ENCODE measurements around the gene EPDR1.

EPDR1 gene

DNA sequence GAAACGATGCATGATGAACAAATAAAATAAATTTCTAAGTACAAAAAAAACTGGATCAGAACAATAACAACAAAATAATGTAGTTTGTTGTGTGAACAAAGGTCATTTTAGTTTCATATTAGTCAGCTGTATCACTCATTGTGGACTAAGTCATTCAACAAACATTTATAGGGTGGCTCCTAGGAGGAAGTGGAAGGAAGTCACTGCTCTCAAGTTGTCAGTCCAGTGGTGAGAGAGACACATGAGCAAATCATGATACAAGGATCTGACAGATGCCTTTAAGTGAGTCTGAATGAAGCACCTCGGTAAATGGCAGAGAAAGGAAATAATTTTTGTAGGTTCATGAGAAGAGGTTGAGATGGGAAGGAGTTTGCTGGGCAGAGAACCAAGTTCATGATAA lies 56.8 kb downstream of the EPDR1 start:
- no peak for DNase-seq (ENCODE audit: low read depth)

- DNase-seq (ENCODE audit: low read depth) = no peak
These were observed 61.2 kb downstream of the EPDR1 start for GRCh38 chr7:37981664-37982063.

- no peak for DNase-seq (ENCODE audit: low read depth)
These were observed 62.0 kb downstream of the EPDR1 start for GRCh38 chr7:37982423-37982822.

DNA sequence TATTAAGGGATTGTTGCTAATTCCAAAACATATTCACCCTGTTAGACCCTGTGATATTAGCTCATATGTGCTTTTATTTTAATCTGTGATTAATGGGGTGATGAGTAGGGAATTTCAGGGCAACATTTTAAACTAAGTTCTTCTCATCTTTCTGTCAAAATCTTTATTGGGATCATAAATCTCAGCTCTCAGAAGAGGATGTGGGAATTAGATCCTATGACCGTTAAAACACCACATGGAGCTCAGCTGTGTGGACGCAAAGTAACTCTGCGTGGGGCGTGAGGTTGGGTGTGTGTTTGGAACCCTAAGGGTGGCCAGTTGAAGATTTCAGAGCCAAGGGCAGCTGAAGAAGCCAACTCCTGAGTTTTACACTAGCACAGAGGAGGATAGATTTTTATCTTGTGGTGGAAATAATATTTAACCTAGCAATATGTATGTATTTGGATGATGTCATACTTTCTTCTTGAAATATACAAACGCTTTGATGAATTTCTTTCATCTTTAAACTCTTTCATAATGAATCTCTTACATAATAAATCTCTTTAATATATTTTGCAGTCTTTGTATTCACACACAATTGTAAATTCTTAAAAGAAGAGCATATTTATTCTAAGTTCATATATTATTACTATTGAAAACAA lies 64.4 kb downstream of the EPDR1 start:
- DNase-seq (ENCODE audit: low read depth) = no peak

- DNase-seq (ENCODE audit: low read depth) = no peak
These were observed 66.5 kb downstream of the EPDR1 start for GRCh38 chr7:37986908-37987330.

- DNase-seq (ENCODE audit: low read depth) = no peak
These were observed 67.3 kb downstream of the EPDR1 start for GRCh38 chr7:37987732-37988131.

GRCh38 chr7:37988721-37989650 lies 68.5 kb downstream of the EPDR1 start:
- no peak for DNase-seq (ENCODE audit: low read depth)

DNA sequence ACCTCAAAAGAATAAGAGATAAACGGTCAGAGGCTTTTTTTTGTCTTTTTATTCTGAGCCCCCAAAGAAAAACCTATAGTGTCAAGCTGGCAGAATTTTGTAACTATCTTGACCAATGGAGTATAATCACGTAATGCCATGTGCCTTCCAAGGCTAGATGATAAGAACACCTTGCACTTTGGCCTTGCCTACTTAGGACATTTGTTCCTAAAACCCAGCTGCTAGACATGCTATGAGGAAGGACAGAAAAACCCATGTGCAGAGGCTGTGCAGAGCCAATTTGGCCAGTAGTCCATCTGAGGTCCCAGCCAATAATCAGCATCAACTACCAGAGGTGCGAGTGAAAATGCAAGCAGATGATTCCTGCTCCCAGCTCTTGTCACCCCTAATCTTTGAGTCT lies 69.9 kb downstream of the EPDR1 start:
- DNase-seq (ENCODE audit: low read depth) = no peak

GRCh38 chr7:37993060-37993501 lies 72.6 kb downstream of the EPDR1 start:
- DNase-seq (ENCODE audit: low read depth) = no peak

DNA sequence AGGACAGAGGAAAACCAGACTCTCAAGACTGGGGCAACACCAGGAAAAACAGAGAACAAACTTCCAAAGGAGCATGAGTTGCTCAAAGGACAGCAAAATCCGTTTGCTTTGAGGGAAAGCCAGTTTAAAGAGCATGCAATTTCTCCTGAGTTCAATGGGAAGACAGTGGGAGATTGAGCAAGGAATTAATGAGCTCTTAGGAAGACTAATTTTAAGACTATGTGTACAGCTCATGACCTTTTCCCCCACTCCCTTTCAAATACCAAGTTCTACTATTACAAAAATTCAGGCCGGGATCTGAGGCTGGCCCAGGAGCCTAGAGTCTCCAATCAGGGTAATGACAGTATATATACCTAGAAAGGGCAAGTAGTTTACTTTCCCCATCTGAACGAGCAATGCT lies 79.2 kb downstream of the EPDR1 start:
- DNase-seq (ENCODE audit: low read depth) = no peak

DNA sequence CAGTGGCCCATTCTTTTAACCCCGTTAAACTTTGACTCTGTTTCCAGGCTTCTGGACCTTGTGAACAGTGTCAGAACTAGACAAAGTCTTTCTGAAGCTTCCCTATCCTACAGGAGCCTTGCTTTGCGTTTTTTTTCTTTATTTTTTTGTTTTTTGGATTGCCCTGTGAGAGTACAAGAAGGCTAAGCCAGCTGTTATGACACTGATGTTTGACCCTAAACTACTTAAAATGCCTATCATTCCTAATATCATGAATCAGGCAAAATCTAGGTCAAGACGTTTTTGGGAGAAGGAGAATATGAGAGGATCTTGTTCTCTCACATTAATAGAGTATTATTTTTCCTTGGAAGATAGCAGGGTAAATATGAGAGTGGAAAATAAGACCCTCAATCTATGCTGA lies 79.8 kb downstream of the EPDR1 start:
- DNase-seq (ENCODE audit: low read depth) = no peak
